Erythroblast (primary cell): ENCODE measurements around the gene AMN1.
"Not testable (repeated sequence)": the region's sequence is repeated elsewhere in the genome, so short reads cannot be mapped to it uniquely, and the experiment has no call there.

Experiments used
- DNase-seq, 2 experiments: peaks; one replicate each; lab custom pipeline; 2025; lab: John Stamatoyannopoulos, UW
- GATA1 ChIP-seq: IDR thresholded peaks from 2 replicates; pipeline ENCODE4 v1.6.1; 2011; ENCODE audit warnings: low read depth, mild to moderate bottlenecking, control low read depth, low read length, moderate library complexity
- POLR2A ChIP-seq: IDR thresholded peaks from 2 replicates; pipeline ENCODE4 v1.6.1; 2011; ENCODE audit warnings: mild to moderate bottlenecking, low read length

Gene AMN1

DNA sequence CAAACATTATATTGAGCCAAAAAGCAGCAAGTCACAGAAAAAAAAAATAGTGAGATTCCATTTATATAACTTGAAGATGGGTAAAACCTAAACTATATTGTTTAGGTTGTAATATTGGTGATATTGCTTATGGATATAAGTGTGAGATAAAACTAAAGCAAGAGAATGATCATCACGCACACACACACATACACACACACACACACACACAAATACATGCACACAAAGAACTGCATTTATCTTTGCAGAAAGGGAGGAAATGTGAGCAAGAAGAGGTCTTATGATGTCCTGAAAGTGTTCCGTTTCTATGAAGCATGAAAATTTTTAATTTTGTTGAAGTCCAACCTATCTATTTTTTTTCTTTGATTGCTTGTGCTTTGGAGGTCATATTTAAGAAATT, 16.4 kb upstream of the AMN1 start:
- no peak for DNase-seq
- TF ChIP-seq POLR2A (no peak), GATA1 (no peak)

GRCh38 chr12:31744363-31744762, 15.5 kb upstream of the AMN1 start:
- not testable (repeated sequence) for DNase-seq

DNA sequence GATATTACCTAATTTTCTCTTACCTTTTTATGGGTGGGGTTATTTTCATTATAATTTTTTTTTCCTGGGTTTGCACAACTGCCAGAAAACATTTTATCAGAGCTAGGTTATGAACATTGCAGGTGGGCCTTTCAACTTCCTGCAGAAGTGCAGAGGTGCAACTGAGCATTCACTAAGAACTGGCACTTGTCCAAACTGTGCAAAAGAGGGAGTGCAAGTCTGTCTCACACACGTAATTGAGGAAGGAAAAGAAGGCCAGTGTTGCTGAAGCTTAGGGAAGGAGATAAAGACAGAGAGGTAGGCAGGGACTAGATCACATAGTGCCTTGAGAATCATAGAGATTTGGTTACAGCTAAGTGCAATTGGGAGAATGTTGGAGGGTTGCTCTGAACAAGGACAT, 14.1 kb upstream of the AMN1 start:
- TF ChIP-seq GATA1 (no peak), POLR2A (no peak)
- no peak for DNase-seq

GRCh38 chr12:31740628-31741027, 11.8 kb upstream of the AMN1 start:
- DNase-seq = no peak
- TF ChIP-seq POLR2A (no peak), GATA1 (no peak)

- peak in 1 of 2 experiments; percentile 29 for DNase-seq
- no peak for TF ChIP-seq GATA1
- TF ChIP-seq POLR2A = no peak
Observed at GRCh38 chr12:31737763-31738162, 8.9 kb upstream of the AMN1 start.

DNA sequence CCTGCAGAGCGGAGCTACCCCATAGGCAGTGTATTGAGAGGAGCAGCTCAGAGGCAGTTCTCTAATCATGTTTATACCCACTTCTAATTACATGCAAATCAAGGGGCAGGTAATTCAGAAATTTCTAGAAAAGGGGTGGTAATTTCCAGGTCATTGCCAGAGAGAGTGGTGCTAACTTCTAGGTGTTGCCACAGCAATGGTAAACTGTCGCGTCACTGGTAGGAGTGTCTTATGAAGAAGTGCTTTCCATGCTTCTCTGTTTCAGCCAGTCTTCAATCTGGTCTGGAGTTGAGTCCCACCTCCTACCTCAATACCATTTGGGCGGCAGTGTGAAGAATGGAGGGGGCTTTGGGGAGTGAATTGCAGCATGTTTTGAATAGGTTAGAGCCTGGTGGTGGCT, 8.5 kb upstream of the AMN1 start:
- TF ChIP-seq POLR2A (no peak), GATA1 (no peak)
- DNase-seq = no peak

GRCh38 chr12:31736472-31736871, 7.7 kb upstream of the AMN1 start:
- peak; percentile 9 to 24 for DNase-seq

DNA sequence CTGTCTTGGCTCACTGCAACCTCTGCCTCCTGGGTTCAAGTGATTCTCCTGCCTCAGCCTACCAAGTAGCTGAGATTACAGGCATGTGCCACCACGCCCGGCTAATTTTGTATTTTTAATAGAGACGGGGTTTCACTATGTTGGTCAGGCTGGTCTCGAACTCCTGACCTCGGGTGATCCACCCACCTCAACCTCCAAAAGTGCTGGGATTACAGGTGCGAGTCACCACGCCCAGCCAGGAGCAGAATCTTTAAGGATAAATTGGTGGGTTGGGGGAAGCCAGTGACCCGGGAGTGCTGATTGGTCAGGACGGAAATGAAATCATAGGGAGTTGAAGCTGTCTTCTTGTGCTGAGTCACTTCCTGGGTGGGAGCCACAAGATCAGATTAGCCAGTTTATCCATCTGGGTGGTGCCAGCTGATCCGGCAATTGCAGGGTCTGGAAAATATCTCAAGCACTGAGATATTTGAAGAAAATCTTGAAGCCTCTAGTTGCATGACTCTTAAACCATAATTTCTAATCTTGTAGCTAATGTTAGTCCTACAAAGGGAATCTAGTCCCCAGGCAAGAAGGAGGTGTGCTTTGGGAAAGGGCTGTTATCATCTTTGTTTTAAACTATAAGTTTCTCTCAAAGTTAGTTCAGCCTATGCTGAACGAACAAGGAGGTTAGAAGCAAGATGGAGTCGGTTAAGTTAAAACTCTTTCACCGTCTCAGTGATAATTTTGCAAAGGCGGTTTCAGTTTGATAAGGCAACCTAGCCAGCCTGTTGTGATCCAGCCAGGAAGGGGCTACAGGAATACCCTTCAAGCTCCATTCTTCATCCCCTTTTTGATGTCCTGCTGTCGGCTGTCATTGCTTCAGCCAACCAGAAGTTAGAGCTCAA, 5.0 kb upstream of the AMN1 start:
- DNase-seq = peak; percentile 29 to 41

More at GRCh38 chr12:31736472-31736871, 7.7 kb upstream of the AMN1 start:
- TF ChIP-seq GATA1 (no peak), POLR2A (no peak)

- peak in 1 of 2 experiments; percentile 16 for DNase-seq
- TF ChIP-seq GATA1 = no peak
- TF ChIP-seq POLR2A = no peak
Observed at GRCh38 chr12:31732926-31733548, 4.2 kb upstream of the AMN1 start.

- DNase-seq = not testable (repeated sequence)
Observed at GRCh38 chr12:31731203-31731602, 2.4 kb upstream of the AMN1 start.

- peak in 1 of 2 experiments; percentile 53 for DNase-seq
- TF ChIP-seq GATA1 (no peak), POLR2A (no peak)
Observed at GRCh38 chr12:31729705-31730104, 884 bp upstream of the AMN1 start.

GRCh38 chr12:31728289-31728916, 418 bp downstream of the AMN1 start:
- TF ChIP-seq GATA1 (no peak), POLR2A (no peak)
- DNase-seq = peak; percentile 65 to 69

- TF ChIP-seq POLR2A = no peak
- TF ChIP-seq GATA1 = no peak
- no peak for DNase-seq
Observed at GRCh38 chr12:31727192-31727591, 1.6 kb downstream of the AMN1 start.

DNA sequence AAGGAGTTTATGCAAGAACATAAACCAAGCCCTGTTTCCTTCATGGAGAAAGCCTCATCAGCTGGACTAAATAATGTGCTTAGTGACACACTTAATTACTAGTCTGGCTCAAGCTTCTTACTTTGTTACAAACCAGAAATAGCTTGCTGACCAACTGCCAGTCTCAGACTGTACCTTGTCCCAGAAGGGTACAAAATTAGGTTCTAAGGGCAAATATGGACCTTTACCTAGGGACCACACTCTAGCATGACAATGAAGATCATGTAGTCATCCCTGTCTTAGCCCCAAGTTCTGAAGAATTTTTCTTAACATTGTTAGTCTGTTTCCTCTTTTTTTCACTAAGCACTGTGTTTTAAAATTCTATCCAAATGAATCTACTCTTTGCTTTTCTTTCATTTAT, 2.2 kb downstream of the AMN1 start:
- DNase-seq = no peak
- TF ChIP-seq POLR2A (no peak), GATA1 (no peak)

GRCh38 chr12:31724557-31724956, 4.3 kb downstream of the AMN1 start:
- no peak for TF ChIP-seq GATA1
- no peak for TF ChIP-seq POLR2A
- no peak for DNase-seq
